B cell (primary cell): Measurements from ENCODE around the gene FUT3. TPM values are rescaled to one million over a fixed set of nuclear protein-coding genes. Genes with fewer than 3 reads are reported as not detected.
A peak's percentile ranks its signal among the peaks of the same experiment; 100 is the strongest.

ENCODE experiments used
- ATAC-seq: fragments of 200-7000 bp; cut with Tn5 transposase; one replicate; pipeline ENCODE4 v1.10.0; 2021; ENCODE audit warnings: low read depth, mild to moderate bottlenecking, moderate number of reproducible peaks, moderate library complexity
- CTCF ChIA-PET: fragments of 350-600 bp; sonication (Branson Sonifier 250); formaldehyde crosslinking; loops from one replicate; lab custom pipeline; 2021; ENCODE audit warnings: antibody characterized with exemption, inconsistent platforms; lab: Charles Lee
- POLR2A ChIA-PET: fragments of 350-600 bp; sonication (Branson Sonifier 250); formaldehyde crosslinking; loops from one replicate; lab custom pipeline; 2021; ENCODE audit warnings: antibody characterized with exemption; lab: Charles Lee
- DNase-seq: peaks from one replicate; pipeline ENCODE4 v3.0.0; 2013
- H2AFZ ChIP-seq: 2 replicates; pipeline ENCODE4 v1.6.1; 2012; ENCODE audit warnings: mild to moderate bottlenecking, low read depth, low read length; ENCODE audit not compliant: insufficient read depth, poor library complexity, severe bottlenecking
- H3K27ac ChIP-seq, 2 donors: 1 replicate in 1 of 2; 2 replicates in 1 of 2; pipeline ENCODE4 v1.5.1; 2012 to 2013; ENCODE audit warnings: low read length in 2 of 2, mild to moderate bottlenecking in 2 of 2, moderate library complexity in 1 of 2
- H3K27me3 ChIP-seq, 4 experiments: fragments of 200-600 bp in 1 of 4; sonication (generic) in 1 of 4; replicated peaks in 1 of 4; 1 replicate in 2 of 4; 2 replicates in 2 of 4; pipeline versions ENCODE4 v1.6.1 to v1.7.0; 2013 to 2016; ENCODE audit warnings: low read length in 3 of 4, mild to moderate bottlenecking in 2 of 4, mixed read lengths in 1 of 4, moderate library complexity in 1 of 4; ENCODE audit not compliant: insufficient read depth in 4 of 4, control insufficient read depth in 3 of 4; ENCODE audit errors: control extremely low read depth in 1 of 4
- H3K36me3 ChIP-seq, 2 experiments: replicated peaks in 1 of 2; 1 replicate in 1 of 2; 2 replicates in 1 of 2; pipeline versions ENCODE4 v1.6.1 to v1.7.1; 2013; ENCODE audit warnings: low read length in 1 of 2; ENCODE audit not compliant: insufficient read depth in 2 of 2, control insufficient read depth in 1 of 2; ENCODE audit errors: control extremely low read depth in 1 of 2, extremely low read depth in 1 of 2
- H3K4me1 ChIP-seq, 2 donors: fragments of 200-600 bp in 1 of 2; sonication (generic) in 1 of 2; 1 replicate in 1 of 2; 2 replicates in 1 of 2; pipeline versions ENCODE4 v1.5.1 to v1.6.1; 2013 to 2017; ENCODE audit warnings: low read length in 2 of 2; ENCODE audit not compliant: control insufficient read depth in 2 of 2, insufficient read depth in 2 of 2
- H3K4me2 ChIP-seq: replicated peaks from 2 replicates; pipeline ENCODE3; 2012; ENCODE audit warnings: mild to moderate bottlenecking, low read depth, low read length; ENCODE audit not compliant: poor library complexity, severe bottlenecking
- H3K4me3 ChIP-seq, 5 experiments: fragments of 200-600 bp in 1 of 5; sonication (generic) in 1 of 5; 1 replicate in 3 of 5; 2 replicates in 2 of 5; pipeline versions ENCODE4 v1.5.1 to v1.7.0; 2011 to 2016; ENCODE audit warnings: low read length in 4 of 5, mild to moderate bottlenecking in 4 of 5, low read depth in 2 of 5, control low read depth in 1 of 5, moderate library complexity in 1 of 5; ENCODE audit not compliant: insufficient read depth in 1 of 5; ENCODE audit errors: control extremely low read depth in 1 of 5, extremely low read depth in 1 of 5
- H3K79me2 ChIP-seq: fragments of 200-600 bp; sonication (generic); one replicate; pipeline ENCODE4 v1.6.0; 2016; ENCODE audit warnings: low read length; ENCODE audit not compliant: control insufficient read depth, insufficient read depth
- H3K9ac ChIP-seq: fragments of 200-600 bp; sonication (generic); 2 replicates; pipeline ENCODE4 v1.6.1; 2017; ENCODE audit warnings: mild to moderate bottlenecking, low read length, moderate library complexity
- H3K9me3 ChIP-seq, 3 donors: one replicate each; pipeline versions ENCODE4 v1.6.1 to v1.7.1; 2013; ENCODE audit warnings: low read length in 2 of 3; ENCODE audit not compliant: control insufficient read depth in 2 of 3, insufficient read depth in 1 of 3; ENCODE audit errors: control extremely low read depth in 1 of 3
- H4K20me1 ChIP-seq: 2 replicates; pipeline ENCODE4 v1.6.0; 2012; ENCODE audit warnings: mild to moderate bottlenecking, low read length; ENCODE audit not compliant: insufficient read depth, control insufficient read depth, poor library complexity, severe bottlenecking
- H3K27ac Mint-ChIP-seq: one replicate; pipeline ENCODE4 v1.8.0; 2021; ENCODE audit warnings: mixed read lengths
- H3K27me3 Mint-ChIP-seq: one replicate; pipeline ENCODE4 v1.8.0; 2021; ENCODE audit warnings: mixed read lengths
- H3K4me1 Mint-ChIP-seq: one replicate; pipeline ENCODE4 v1.8.0; 2021; ENCODE audit warnings: mixed read lengths
- H3K4me3 Mint-ChIP-seq: one replicate; pipeline ENCODE4 v1.8.0; 2021; ENCODE audit warnings: mixed read lengths
- H3K9me3 Mint-ChIP-seq: one replicate; pipeline ENCODE4 v1.8.0; 2022; ENCODE audit warnings: mixed read lengths; ENCODE audit not compliant: insufficient read depth
- EZH2 ChIP-seq: IDR thresholded peaks from 2 replicates; pipeline ENCODE4 v1.6.1; 2012; ENCODE audit warnings: borderline replicate concordance, low read depth, mild to moderate bottlenecking, moderate library complexity, low read length; ENCODE audit not compliant: insufficient read depth, poor library complexity, severe bottlenecking
- WGBS: methylation state at CpG from one replicate; pipeline ENCODE4 v1.1.5; 2013; ENCODE audit warnings: missing lambda C conversion rate; ENCODE audit not compliant: insufficient coverage; 5-methylcytosine and 5-hydroxymethylcytosine counted together
- intact Hi-C: fragments of 100-400 bp; cut with micrococcal nuclease; formaldehyde crosslinking; loops from one replicate; pipeline ENCODE4 v1.10.0; 2022
- polyA plus RNA-seq: library from polyadenylated mRNA; depleted of rRNA; stranded (reverse); fragments of >200 nt; gene quantifications from 2 replicates; pipeline ENCODE4 v1.2.3, GENCODE V29; 2012
- total RNA-seq, 2 donors: library from RNA; stranded (reverse); fragments of 120-200 nt in 1 of 2; gene quantifications; 1 replicate in 1 of 2; 2 replicates in 1 of 2; pipeline versions ENCODE4 v1.2.3 to v1.2.4, GENCODE V29; 2013 to 2022
- TF ChIP-seq, protein P1 (sequence below): fragments of 200-600 bp; IDR thresholded peaks from one replicate; pipeline ENCODE4 v1.8.0; 2022; ENCODE audit warnings: antibody characterized with exemption, mild to moderate bottlenecking

Gene FUT3
- total and polyA plus RNA-seq, 2 donors (not counting 1 experiment from before 2014, with no cell fraction given), result not detected

GRCh38 chr19:5827891-5828660 lies 23.2 kb downstream of the FUT3 start:
- H3K4me2 ChIP-seq, result peak overlapping the region; percentile 68
- peak; percentile 79 for ATAC-seq
- H3K27me3 ChIP-seq, result peaks cover 0 to 28% (median 7%) of the 10 kb centered on the region in 4 experiments
- peak overlapping the region; percentile 57 for H3K9ac ChIP-seq
- H2AFZ ChIP-seq, result peak overlapping the region; percentile 74
- peak overlapping the region; percentile 36 to 75 (median 59) for H3K4me3 ChIP-seq
- peaks cover 4% of the 10 kb centered on the region for H3K27me3 Mint-ChIP-seq
- peaks cover 0 to 64% (median 0%) of the 10 kb centered on the region in 3 donors for H3K9me3 ChIP-seq
- peaks cover 19% of the 10 kb centered on the region for H3K4me1 Mint-ChIP-seq
- ChIA-PET CTCF (interaction anchor here (1.8 kb wide), 1 partner anchor 24 kb away, joined by 6 read pairs; no protein-coding TSS in a partner anchor), POLR2A (interaction anchor here (0.6 to 1.1 kb wide), 8 partner anchors 20 to 1622 kb away, joined by 3 to 9 read pairs (median 4); partner anchors contain the start of genes CATSPERD, LONP1, NDUFA11 and RANBP3)
- H3K27ac Mint-ChIP-seq, result peak overlapping the region; percentile 93
- H3K36me3 ChIP-seq, result no peaks in the 10 kb centered on the region
- 1% methylated on average over 91 of the region's 91 CpGs for WGBS
- no peaks in the 10 kb centered on the region for H3K79me2 ChIP-seq
- H3K9me3 Mint-ChIP-seq, result no peaks in the 10 kb centered on the region
- peak; percentile 91 for DNase-seq
- no peaks in the 10 kb centered on the region for H4K20me1 ChIP-seq
- H3K4me3 Mint-ChIP-seq, result peak overlapping the region; percentile 92
- TF ChIP-seq, protein P1, sequence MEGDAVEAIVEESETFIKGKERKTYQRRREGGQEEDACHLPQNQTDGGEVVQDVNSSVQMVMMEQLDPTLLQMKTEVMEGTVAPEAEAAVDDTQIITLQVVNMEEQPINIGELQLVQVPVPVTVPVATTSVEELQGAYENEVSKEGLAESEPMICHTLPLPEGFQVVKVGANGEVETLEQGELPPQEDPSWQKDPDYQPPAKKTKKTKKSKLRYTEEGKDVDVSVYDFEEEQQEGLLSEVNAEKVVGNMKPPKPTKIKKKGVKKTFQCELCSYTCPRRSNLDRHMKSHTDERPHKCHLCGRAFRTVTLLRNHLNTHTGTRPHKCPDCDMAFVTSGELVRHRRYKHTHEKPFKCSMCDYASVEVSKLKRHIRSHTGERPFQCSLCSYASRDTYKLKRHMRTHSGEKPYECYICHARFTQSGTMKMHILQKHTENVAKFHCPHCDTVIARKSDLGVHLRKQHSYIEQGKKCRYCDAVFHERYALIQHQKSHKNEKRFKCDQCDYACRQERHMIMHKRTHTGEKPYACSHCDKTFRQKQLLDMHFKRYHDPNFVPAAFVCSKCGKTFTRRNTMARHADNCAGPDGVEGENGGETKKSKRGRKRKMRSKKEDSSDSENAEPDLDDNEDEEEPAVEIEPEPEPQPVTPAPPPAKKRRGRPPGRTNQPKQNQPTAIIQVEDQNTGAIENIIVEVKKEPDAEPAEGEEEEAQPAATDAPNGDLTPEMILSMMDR, result no peak
- TF ChIP-seq EZH2, result no peak
- H3K4me1 ChIP-seq, result peaks cover 16 to 30% of the 10 kb centered on the region in 2 donors
- intact Hi-C loops, result loop anchor here (1.0 kb wide), 1 partner anchor 76 kb away; the partner anchor contains the start of gene VMAC
- peak overlapping the region; percentile 34 to 67 for H3K27ac ChIP-seq
